Progenitor cell of endocrine pancreas (in vitro differentiated cells): ENCODE measurements around the gene RIMKLA. TPM values are rescaled to one million over a fixed set of nuclear protein-coding genes. Genes with fewer than 3 reads are reported as not detected.

ENCODE experiments used
- DNase-seq: peaks from one replicate; pipeline ENCODE4 v3.0.0; 2021; ENCODE audit warnings: low spot score; ENCODE audit not compliant: unreplicated experiment
- H3K27ac Mint-ChIP-seq: 2 replicates; pipeline ENCODE4 v1.8.0; 2021; ENCODE audit warnings: mild to moderate bottlenecking, moderate library complexity, mixed read lengths
- H3K27me3 Mint-ChIP-seq: 2 replicates; pipeline ENCODE4 v1.8.0; 2021; ENCODE audit warnings: mixed read lengths
- H3K36me3 Mint-ChIP-seq: 2 replicates; pipeline ENCODE4 v1.8.0; 2022; ENCODE audit warnings: mixed read lengths; ENCODE audit not compliant: insufficient read depth
- H3K4me1 Mint-ChIP-seq: 2 replicates; pipeline ENCODE4 v1.8.0; 2021; ENCODE audit warnings: low read depth, mixed read lengths
- H3K4me3 Mint-ChIP-seq: 2 replicates; pipeline ENCODE4 v1.8.0; 2021; ENCODE audit warnings: low read depth, mild to moderate bottlenecking, moderate library complexity, mixed read lengths
- H3K9me3 Mint-ChIP-seq: 2 replicates; pipeline ENCODE4 v1.8.0; 2021; ENCODE audit warnings: low read depth, mixed read lengths
- total RNA-seq: library from RNA; stranded (reverse); gene quantifications from 2 replicates; pipeline ENCODE4 v1.2.1, GENCODE V29; 2021
- TF ChIP-seq, protein P1 (sequence below): fragments of 200-600 bp; sonication (generic); IDR thresholded peaks from one replicate; pipeline ENCODE4 v1.5.0; 2021; ENCODE audit warnings: antibody characterized with exemption, mild to moderate bottlenecking; ENCODE audit not compliant: unreplicated experiment

RIMKLA gene
- total RNA-seq, 1 donor from 2014 or later, result 3.9 TPM

DNA sequence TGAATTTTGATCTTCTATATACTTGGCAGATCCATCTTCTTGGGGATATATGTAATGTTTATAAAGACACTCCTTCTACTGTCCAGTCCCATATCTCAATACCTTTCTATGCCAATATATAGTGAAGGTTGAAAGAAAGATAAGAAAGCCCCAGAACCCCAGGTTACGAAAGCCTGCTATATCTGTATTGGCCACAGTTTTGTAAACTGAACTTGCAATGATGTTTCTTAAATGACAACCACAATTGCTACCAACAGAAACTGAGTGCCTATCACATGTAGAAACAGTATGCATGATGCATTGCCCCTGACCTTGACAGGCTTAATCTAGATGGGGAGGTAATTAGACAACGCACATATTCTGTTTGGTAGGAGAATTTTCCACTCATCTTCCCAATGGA, 7.8 kb upstream of the RIMKLA start:
- Mint-ChIP-seq H3K27ac (no peak overlapping the region), H3K27me3 (peaks cover 20% of the 10 kb centered on the region), H3K4me3 (no peak overlapping the region), H3K36me3 (no peaks in the 10 kb centered on the region), H3K4me1 (peaks cover 16% of the 10 kb centered on the region), H3K9me3 (no peaks in the 10 kb centered on the region)
- TF ChIP-seq, protein P1, sequence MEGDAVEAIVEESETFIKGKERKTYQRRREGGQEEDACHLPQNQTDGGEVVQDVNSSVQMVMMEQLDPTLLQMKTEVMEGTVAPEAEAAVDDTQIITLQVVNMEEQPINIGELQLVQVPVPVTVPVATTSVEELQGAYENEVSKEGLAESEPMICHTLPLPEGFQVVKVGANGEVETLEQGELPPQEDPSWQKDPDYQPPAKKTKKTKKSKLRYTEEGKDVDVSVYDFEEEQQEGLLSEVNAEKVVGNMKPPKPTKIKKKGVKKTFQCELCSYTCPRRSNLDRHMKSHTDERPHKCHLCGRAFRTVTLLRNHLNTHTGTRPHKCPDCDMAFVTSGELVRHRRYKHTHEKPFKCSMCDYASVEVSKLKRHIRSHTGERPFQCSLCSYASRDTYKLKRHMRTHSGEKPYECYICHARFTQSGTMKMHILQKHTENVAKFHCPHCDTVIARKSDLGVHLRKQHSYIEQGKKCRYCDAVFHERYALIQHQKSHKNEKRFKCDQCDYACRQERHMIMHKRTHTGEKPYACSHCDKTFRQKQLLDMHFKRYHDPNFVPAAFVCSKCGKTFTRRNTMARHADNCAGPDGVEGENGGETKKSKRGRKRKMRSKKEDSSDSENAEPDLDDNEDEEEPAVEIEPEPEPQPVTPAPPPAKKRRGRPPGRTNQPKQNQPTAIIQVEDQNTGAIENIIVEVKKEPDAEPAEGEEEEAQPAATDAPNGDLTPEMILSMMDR, result no peak
- DNase-seq, result no peak

DNA sequence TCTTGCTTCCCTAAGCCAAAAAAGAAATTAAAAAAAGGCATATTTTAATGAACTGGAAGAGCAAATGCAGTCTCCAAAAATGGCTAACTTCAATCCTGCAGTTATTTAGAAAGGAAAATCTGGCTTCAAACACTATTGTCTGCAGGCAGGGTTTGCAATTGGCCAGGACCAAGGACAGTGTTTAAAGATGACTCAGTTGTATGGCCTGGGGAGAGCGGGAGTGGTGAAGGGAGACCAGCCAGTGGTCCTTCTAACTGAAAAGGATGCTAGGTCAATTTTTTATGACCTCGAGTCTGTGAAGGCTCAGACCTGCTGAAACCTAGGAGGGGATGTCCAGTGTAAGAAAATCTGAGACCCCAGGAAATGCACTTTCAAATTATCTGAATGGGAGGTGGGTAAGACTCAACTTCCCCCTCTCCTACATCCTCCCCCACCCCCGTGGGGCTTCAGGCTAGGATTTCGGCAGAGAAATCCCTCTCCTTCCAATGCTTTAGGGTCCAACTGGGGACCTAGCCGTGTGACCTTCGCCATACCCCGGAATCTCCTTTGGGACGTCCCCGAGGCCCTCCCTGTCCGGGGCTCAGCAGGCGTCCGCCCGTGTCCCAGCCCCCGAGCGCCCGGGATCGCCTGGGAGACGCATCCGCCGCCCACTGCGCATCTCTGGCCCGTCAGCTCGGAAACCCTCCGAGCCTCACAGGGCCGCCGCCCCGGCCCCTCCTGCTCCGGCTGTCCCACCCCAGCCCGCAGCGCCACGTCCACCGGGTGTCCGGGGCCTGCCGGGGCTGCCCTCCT, 602 bp upstream of the RIMKLA start:
- Mint-ChIP-seq H3K36me3 (no peaks in the 10 kb centered on the region), H3K4me1 (no peaks in the 10 kb centered on the region), H3K27me3 (peaks cover 54% of the 10 kb centered on the region), H3K4me3 (peak overlapping the region; percentile 73), H3K27ac (no peak overlapping the region), H3K9me3 (no peaks in the 10 kb centered on the region)
- no peak for DNase-seq
- TF ChIP-seq, protein P1, result no peak

DNA sequence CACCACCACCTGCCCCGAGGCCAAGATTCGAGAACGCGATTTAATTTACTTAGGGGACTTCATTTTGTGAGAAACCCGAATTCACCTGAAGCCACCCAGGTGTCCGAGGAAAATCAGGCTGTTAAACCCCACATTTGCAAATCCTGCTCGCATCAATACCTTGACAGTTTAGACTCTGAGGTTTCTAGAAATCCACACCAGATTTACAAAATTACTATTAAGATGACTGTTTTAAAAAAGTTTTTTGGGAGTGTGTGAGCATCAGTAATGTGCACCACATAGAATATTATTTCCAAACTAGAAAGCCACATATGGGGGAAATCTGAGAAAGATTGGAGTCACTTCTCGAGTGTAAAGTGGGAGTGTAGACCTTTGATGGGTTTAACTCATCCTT, 685 bp downstream of the RIMKLA start:
- TF ChIP-seq, protein P1, result no peak
- H3K4me1 Mint-ChIP-seq, result no peaks in the 10 kb centered on the region
- H3K9me3 Mint-ChIP-seq, result no peaks in the 10 kb centered on the region
- no peaks in the 10 kb centered on the region for H3K36me3 Mint-ChIP-seq
- no peak for DNase-seq
- H3K4me3 Mint-ChIP-seq, result peak overlapping the region; percentile 75
- peaks cover 51% of the 10 kb centered on the region for H3K27me3 Mint-ChIP-seq
- H3K27ac Mint-ChIP-seq, result no peak overlapping the region

DNA sequence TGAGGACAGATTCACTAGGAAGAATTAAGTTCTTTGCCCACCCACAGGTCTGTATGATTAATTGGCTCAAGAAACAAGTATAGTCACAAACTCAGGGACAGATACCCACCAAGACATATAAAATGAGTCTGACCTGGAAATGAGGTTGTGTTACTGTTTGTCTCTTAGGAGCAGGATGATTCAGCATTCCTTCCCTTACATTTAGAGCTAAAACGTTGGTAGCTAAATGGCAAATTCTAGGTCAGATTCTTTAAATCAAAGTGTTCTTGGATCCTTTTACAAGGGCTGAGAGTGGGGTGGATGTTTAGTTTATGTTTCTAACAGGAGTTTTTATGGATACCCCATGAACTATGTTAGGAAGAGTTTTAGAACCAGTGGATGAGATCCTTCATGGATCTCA, 4.7 kb downstream of the RIMKLA start:
- TF ChIP-seq, protein P1, result no peak

DNA sequence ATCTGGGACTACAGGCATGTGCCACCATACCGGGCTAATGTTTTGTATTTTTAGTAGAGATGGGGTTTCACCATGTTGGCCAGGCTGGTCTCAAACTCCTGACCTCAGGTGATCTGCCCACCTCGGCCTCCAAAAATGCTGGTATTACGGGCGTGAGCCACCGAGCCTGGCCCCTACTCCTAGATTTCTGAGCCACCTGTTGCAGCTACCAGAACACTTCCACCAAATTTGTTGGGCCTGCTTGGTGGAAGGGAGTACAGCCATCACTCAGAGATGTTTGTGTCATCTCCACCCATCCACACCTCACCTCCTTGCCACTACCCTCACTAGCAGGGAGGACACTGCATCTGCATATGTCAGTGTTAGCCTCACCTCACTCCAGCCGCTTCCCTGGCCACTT, 5.5 kb downstream of the RIMKLA start:
- Mint-ChIP-seq H3K4me3 (no peak overlapping the region), H3K4me1 (no peaks in the 10 kb centered on the region), H3K27ac (no peak overlapping the region), H3K36me3 (no peaks in the 10 kb centered on the region), H3K9me3 (no peaks in the 10 kb centered on the region), H3K27me3 (peaks cover 24% of the 10 kb centered on the region)
- TF ChIP-seq, protein P1, result no peak
- DNase-seq, result no peak

More for the DNA sequence above, 4.7 kb downstream of the RIMKLA start:
- Mint-ChIP-seq H3K27ac (no peak overlapping the region), H3K9me3 (no peaks in the 10 kb centered on the region), H3K4me3 (no peak overlapping the region), H3K27me3 (peaks cover 24% of the 10 kb centered on the region), H3K36me3 (no peaks in the 10 kb centered on the region), H3K4me1 (no peaks in the 10 kb centered on the region)
- DNase-seq, result no peak
